ENCODE measurements around the gene PGF. TPM values are rescaled to one million over a fixed set of nuclear protein-coding genes. Genes with fewer than 3 reads are reported as not detected.

Gene PGF
- total RNA-seq, 4 donors from 2014 or later = 9.7 to 10.5 (median 10.1) TPM; not detected in 1

DNA sequence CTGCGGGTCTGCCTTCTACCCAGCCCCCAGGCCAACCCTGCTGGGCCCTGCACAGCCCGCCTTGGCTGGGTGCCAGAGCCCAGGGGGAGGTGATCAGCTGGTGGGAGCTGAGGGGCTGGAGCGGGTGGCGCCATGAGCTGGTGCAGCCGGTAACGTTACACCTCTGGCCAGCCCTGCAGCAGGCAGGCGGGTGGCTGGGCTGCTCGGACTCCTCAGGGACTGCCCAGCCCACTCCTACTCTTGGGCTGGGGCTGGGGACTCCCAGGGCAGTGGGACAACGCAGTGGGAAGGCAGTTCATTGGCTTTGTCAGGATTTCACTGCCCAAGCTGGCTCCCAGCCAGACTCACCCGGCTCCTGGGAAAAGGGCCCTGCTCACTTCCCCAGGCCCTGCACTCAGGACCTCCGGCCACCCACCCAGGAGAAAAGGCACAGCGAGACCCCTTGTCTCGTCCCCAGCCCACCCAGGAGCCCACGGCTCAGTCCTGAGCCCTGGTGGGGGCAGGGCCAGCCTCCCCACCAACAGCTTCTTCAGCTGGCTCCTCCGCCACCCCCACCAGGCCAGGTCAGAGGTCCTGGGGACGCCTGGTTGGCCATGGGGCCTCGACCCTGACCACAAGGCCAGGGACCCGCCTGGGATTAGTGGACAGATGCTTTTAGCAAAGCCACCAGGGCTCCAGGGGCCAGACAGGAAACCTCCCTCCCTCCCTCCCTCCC is 1.0 kb downstream of the PGF start:
- peaks cover 23 to 32% (median 29%) of the 10 kb centered on the region in 4 donors for H3K4me1 ChIP-seq
- H3K4me3 ChIP-seq = peak overlapping the region in 3 of 4 donors; percentile 40 to 57 (median 46)
- H3K36me3 ChIP-seq = no peaks in the 10 kb centered on the region
- WGBS, 2 donors (ENCODE audit: low coverage in 1 of 2) = 37% methylated on average over 15 of the region's 18 CpGs; no CpG with 5 or more reads in 1 of the 2 donors
- H3K27me3 ChIP-seq = no peaks in the 10 kb centered on the region
- in situ Hi-C loops (cut with MboI; ENCODE audit: low pct_ligation_motif_present in 1 of 4, low pct_unique_long_range_greater_than_20kb in 1 of 4, low sequenced_read_pairs in 3 of 4) (loop anchor here in 1 of 4 donors (10.0 kb wide), 1 partner anchor 130 kb away; no protein-coding TSS in a partner anchor), intact Hi-C loops (cut with DNase I; ENCODE audit: low total_unique reads) (no loop called here)
- DNase-seq = no peak
- peak overlapping the region in 3 of 4 donors; percentile 10 to 44 (median 25) for H3K27ac ChIP-seq
- H3K9me3 ChIP-seq = no peaks in the 10 kb centered on the region
- no peak for TF ChIP-seq POLR2A (IDR thresholded peaks at IDR 0.05)
- TF ChIP-seq, protein P1, sequence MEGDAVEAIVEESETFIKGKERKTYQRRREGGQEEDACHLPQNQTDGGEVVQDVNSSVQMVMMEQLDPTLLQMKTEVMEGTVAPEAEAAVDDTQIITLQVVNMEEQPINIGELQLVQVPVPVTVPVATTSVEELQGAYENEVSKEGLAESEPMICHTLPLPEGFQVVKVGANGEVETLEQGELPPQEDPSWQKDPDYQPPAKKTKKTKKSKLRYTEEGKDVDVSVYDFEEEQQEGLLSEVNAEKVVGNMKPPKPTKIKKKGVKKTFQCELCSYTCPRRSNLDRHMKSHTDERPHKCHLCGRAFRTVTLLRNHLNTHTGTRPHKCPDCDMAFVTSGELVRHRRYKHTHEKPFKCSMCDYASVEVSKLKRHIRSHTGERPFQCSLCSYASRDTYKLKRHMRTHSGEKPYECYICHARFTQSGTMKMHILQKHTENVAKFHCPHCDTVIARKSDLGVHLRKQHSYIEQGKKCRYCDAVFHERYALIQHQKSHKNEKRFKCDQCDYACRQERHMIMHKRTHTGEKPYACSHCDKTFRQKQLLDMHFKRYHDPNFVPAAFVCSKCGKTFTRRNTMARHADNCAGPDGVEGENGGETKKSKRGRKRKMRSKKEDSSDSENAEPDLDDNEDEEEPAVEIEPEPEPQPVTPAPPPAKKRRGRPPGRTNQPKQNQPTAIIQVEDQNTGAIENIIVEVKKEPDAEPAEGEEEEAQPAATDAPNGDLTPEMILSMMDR (IDR thresholded peaks at IDR 0.05) = no peak
- TF ChIP-seq EP300 (IDR thresholded peaks at IDR 0.05; ENCODE audit: low read depth) = no peak
- no peak for TF ChIP-seq POLR2AphosphoS5 (IDR thresholded peaks at IDR 0.05)

DNA sequence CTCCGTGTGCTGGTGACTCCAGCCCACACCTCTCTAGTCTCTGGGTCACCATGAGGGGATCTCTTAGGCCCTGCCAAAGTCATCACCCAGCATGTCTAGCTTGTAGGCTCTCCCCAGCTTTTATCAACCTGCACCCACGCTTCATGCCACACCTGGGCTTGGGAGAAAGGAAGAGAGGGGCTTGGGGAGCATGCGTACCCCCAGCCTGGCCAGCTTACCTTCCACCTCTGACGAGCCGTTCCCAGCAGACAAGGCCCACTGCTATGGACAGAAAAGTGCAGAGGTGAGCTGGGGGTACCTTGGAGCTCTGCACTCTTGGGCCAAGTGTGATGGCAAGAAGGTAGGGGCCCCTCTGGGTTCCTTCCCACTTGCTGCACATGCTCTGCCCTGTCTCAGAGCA is 1.7 kb downstream of the PGF start:
- no peaks in the 10 kb centered on the region for H3K9me3 ChIP-seq
- WGBS, 2 donors (ENCODE audit: low coverage in 1 of 2) = 89% methylated on average over 5 of the region's 5 CpGs; no CpG with 5 or more reads in 1 of the 2 donors
- no peaks in the 10 kb centered on the region for H3K27me3 ChIP-seq
- intact Hi-C loops (cut with DNase I; ENCODE audit: low total_unique reads) = no loop called here
- peak overlapping the region in 1 of 4 donors; percentile 57 for H3K4me3 ChIP-seq
- H3K4me1 ChIP-seq = peaks cover 23 to 32% (median 29%) of the 10 kb centered on the region in 4 donors
- H3K27ac ChIP-seq = no peak overlapping the region
- in situ Hi-C loops (cut with MboI; ENCODE audit: low pct_ligation_motif_present in 1 of 4, low pct_unique_long_range_greater_than_20kb in 1 of 4, low sequenced_read_pairs in 3 of 4) = loop anchor here in 1 of 4 donors (10.0 kb wide), 1 partner anchor 131 kb away; no protein-coding TSS in a partner anchor
- TF ChIP-seq POLR2A (IDR thresholded peaks at IDR 0.05) (no peak), POLR2AphosphoS5 (IDR thresholded peaks at IDR 0.05) (no peak), EP300 (IDR thresholded peaks at IDR 0.05; ENCODE audit: low read depth) (no peak)
- TF ChIP-seq, protein P1 (IDR thresholded peaks at IDR 0.05) = no peak
- DNase-seq = no peak
- H3K36me3 ChIP-seq = no peaks in the 10 kb centered on the region

DNA sequence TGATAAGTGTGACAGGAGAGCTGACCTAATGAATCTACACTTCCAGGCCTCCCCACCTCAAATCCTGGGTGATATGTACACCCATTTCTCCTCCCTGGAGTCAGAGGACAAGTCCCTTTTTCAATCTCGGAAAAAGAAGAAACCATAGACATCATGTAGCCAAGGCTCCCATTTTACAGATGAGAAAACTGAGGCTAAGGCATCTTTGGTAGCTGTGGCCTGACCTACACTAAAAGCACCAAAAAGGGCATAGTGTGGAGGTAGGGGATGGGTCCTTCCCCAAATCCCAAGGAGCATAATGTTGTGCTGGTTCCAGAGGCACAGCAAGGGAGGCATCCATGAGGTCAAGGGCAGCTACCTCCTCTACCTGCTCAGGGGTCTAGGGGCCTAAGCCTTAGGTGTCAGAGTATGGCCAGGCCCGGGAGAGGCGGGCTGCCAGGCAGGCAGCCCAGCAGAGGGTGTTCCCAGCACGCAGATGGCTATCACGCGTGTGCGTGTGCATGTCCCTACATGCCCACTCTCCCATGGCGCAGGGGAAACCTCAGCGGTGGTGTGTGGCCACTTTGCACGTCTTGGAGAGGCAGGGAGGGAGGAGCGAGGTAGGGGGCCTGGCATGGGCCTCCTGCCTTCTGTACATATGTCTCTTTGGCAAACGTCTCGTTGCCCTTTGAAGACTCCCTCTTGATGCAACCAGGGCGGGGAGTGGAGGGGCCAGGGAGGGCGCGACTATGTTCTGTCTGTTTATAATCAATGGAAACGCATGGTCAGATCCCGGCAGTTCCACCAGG is 2.5 kb downstream of the PGF start:
- Histone ChIP-seq H3K27ac (no peak overlapping the region), H3K9me3 (no peaks in the 10 kb centered on the region), H3K27me3 (no peaks in the 10 kb centered on the region), H3K4me3 (no peak overlapping the region), H3K4me1 (peaks cover 23 to 32% (median 29%) of the 10 kb centered on the region in 4 donors), H3K36me3 (no peaks in the 10 kb centered on the region)
- in situ Hi-C loops (cut with MboI; ENCODE audit: low pct_ligation_motif_present in 1 of 4, low pct_unique_long_range_greater_than_20kb in 1 of 4, low sequenced_read_pairs in 3 of 4) (loop anchor here in 1 of 4 donors (10.0 kb wide), 1 partner anchor 132 kb away; no protein-coding TSS in a partner anchor), intact Hi-C loops (cut with DNase I; ENCODE audit: low total_unique reads) (no loop called here)
- WGBS, 2 donors (ENCODE audit: low coverage in 1 of 2) = 87 to 100% methylated on average over 1 to 18 of the region's 18 CpGs
- no peak for DNase-seq
- TF ChIP-seq POLR2AphosphoS5 (IDR thresholded peaks at IDR 0.05) = no peak
- TF ChIP-seq EP300 (IDR thresholded peaks at IDR 0.05; ENCODE audit: low read depth) = no peak
- TF ChIP-seq, protein P1 (IDR thresholded peaks at IDR 0.05) = no peak
- TF ChIP-seq POLR2A (IDR thresholded peaks at IDR 0.05) = no peak

DNA sequence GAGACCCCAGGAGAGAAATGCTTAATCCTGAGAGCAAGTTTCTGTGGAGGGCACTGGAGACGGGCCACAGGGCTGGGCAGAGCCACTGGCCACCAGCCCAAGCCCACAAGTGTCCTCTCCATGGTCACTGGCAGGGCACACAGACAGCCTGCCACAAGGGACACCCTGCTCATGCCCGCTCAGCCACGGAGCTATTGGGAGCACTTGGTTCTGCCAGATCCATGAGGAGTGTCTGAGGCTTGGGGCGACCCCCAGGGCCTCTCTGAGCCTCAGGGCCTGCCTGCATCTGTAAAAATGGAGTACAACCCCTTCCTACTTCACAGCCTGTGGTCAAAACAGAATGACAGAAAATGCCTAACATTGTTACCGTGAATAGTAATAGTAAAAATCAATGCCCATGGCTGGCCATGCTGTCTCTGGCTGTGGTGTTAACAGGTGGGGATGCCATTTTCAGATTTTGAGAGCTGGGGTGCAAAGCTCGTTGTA is 3.2 kb downstream of the PGF start:
- in situ Hi-C loops (cut with MboI; ENCODE audit: low pct_ligation_motif_present in 1 of 4, low pct_unique_long_range_greater_than_20kb in 1 of 4, low sequenced_read_pairs in 3 of 4) = loop anchor here in 1 of 4 donors (10.0 kb wide), 1 partner anchor 133 kb away; no protein-coding TSS in a partner anchor
- peak overlapping the region in 1 of 4 donors; percentile 76 for H3K27ac ChIP-seq

More for the DNA sequence above, 3.2 kb downstream of the PGF start:
- no peak overlapping the region for H3K4me3 ChIP-seq
- H3K4me1 ChIP-seq = peaks cover 23 to 32% (median 29%) of the 10 kb centered on the region in 4 donors
- no peak for TF ChIP-seq EP300 (IDR thresholded peaks at IDR 0.05; ENCODE audit: low read depth)
- TF ChIP-seq POLR2AphosphoS5 (IDR thresholded peaks at IDR 0.05) = no peak
- TF ChIP-seq POLR2A (IDR thresholded peaks at IDR 0.05) = no peak
- TF ChIP-seq, protein P1 (IDR thresholded peaks at IDR 0.05) = no peak
- H3K9me3 ChIP-seq = no peaks in the 10 kb centered on the region
- 78 to 100% methylated on average over 2 to 6 of the region's 6 CpGs for WGBS, 2 donors (ENCODE audit: low coverage in 1 of 2)
- H3K27me3 ChIP-seq = no peaks in the 10 kb centered on the region
- DNase-seq = no peak
- intact Hi-C loops (cut with DNase I; ENCODE audit: low total_unique reads) = no loop called here
- H3K36me3 ChIP-seq = no peaks in the 10 kb centered on the region

Data from transverse colon (tissue), 4 donors.